Bladder microvascular endothelial cell (primary cell): ENCODE data around the gene EIF3L. TPM values are rescaled to one million over a fixed set of nuclear protein-coding genes. Genes with fewer than 3 reads are reported as not detected.

Source experiments
- total RNA-seq: library from RNA; depleted of rRNA; stranded (reverse); fragments of >200 nt; gene quantifications from 2 replicates; pipeline ENCODE4 v1.2.3, GENCODE V29; 2014

EIF3L gene
- 235 and 342 TPM in 2 replicates for total RNA-seq

DNA sequence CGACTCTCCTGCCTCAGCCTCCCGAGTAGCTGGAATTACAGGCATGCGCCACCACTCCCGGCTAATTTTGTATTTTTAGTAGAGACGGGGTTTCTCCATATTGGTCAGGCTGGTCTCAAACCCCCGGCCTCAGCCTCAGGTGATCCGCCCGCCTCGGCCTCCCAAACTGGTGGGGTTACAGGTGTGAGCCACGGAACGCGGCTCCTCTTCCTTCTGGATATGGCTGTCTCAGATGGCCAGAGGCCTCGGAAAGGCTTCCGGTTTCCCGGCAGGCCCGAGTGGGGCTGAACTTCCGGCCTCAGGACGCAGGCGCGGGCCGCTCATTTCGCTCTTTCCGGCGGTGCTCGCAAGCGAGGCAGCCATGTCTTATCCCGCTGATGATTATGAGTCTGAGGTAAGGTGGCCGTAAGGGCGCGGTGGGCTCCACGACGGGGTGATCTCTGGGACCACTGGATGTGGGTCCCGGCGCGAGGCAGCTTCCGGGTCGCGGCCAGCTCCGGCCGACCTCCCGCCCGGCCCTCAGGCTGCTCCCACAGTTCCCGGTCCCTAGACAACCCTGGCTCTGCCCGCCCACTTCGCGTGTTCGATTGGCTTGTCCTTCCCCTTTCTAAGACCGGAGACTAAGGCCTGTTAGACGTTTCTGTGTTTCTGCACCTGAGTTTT is at the start of gene EIF3L:
Gene EIF3L, plus strand, starts transcription at position 331 of the 663 bp plus-strand sequence. Its CDS starts 31 bp downstream, at position 362.

DNA sequence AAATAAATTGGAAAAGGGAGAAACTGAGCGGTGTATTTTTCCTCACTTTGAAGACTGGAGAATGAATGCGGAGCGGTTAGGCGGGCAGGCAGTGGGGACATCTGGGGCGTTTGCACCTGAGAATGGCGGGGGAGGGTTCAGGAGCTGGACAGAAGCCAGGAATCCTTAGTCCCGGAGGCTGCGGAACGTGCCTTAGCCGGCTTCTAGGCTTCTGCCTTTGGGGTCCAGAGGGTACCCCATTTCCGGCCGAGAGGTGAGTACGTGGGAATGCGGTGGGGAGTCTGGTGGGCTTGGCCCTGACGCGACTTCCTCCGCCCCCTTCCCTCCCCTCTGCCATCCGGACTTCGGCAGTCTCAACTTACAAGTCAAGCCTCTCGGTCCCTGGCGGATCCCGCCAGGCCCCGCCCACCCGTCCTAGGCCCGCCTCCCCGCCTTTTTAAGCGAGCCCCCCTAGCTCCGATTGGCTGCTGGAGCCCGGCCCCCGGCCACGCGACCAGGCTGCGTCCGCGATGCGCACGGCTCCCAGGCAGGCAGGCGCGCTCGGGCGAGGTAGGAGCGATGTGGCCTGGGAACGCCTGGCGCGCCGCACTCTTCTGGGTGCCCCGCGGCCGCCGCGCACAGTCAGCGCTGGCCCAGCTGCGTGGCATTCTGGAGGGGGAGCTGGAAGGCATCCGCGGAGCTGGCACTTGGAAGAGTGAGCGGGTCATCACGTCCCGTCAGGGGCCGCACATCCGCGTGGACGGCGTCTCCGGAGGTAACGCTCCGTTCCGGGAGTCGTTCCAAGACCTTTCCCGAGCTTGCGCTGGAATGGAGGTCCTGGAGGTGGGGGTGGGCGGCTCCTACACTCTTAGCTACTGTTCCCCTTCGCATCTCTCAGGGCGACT is 41.6 kb upstream of the EIF3L start, which contains the start of gene GCAT:
Gene GCAT, plus strand, starts transcription at position 525 of the 884 bp plus-strand sequence. Its CDS starts 34 bp downstream, at position 559.

GRCh38 chr22:37823134-37823985 is 25.9 kb upstream of the EIF3L start, which contains the start of gene GALR3:
Gene GALR3, plus strand, starts transcription at chr22:37823382. Its CDS starts 25 bp downstream, at chr22:37823407.

DNA sequence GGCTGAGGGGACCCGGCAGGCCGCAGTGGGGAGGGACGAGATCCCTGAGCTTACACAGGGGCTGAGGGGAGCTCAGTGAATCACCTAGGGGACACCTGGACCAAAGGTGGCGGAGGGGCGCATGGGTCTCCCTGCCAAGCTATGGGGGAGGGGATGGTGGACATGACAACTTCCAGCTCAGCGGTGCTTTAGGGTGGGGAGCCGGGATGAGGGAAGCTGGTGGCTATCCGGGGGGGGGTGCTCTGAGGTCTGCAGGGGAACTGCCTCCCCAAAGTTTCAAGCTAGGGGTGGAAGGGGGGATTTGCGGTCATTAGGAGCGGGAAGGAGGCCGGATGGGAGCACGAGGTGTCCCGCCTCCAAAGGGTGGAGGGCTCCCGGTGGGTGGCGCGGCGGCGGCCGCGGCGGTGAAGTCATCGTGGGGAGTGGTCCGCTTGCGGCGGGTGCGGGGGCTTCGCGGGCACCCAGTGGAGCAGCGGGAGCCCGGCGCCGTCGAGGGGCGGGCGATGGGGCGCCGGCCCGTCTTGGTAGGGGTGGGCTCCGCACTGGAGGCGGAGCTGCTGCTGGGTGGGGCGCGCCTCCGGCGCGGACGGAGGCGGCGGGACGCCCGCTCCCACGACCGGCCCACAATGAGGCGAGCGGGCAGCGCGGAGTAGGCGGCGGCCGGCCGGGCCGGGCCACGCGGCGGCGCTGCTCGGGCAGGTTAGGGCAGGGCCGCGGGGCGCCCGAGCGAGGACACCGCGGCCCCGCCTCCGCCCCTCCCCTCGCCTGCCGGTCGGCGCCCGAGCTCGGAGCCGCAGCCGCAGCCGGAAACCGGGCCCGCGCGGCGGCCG is 56.5 kb downstream of the EIF3L start, which contains the start of gene MICALL1:
Gene MICALL1, plus strand, starts transcription at position 764 of the 830 bp plus-strand sequence. CDS start 126 bp downstream, outside the sequence.

Other genes starting within 250 kb of the EIF3L start
- 25.4 and 50.4 TPM in 2 replicates for gene GGA1, start 240.6 kb upstream of the EIF3L start, total RNA-seq
- gene SH3BP1, start 209.8 kb upstream of the EIF3L start, total RNA-seq: 0.16 and 1.8 TPM in 2 replicates
- gene PDXP, start 190.7 kb upstream of the EIF3L start, total RNA-seq: 4.9 and 8.4 TPM in 2 replicates
- 4,257 and 8,992 TPM in 2 replicates for gene LGALS1, start 173.8 kb upstream of the EIF3L start, total RNA-seq
- 23.2 and 26.6 TPM in 2 replicates for gene NOL12, start 163.1 kb upstream of the EIF3L start, total RNA-seq
- gene TRIOBP, start 152.4 kb upstream of the EIF3L start, total RNA-seq: 85.0 and 210 TPM in 2 replicates
- gene GCAT, start 41.5 kb upstream of the EIF3L start, total RNA-seq: 14.2 and 34.6 TPM in 2 replicates
- not detected in 2 replicates for gene GALR3, start 26.0 kb upstream of the EIF3L start, total RNA-seq
- 17.2 and 25.2 TPM in 2 replicates for gene ANKRD54, start 5.1 kb upstream of the EIF3L start, total RNA-seq
- 22.3 and 71.9 TPM in 2 replicates for gene MICALL1, start 56.9 kb downstream of the EIF3L start, total RNA-seq
- 0.16 TPM in 1 of 2 replicates, not detected in the other for gene C22orf23, start 104.2 kb downstream of the EIF3L start, total RNA-seq
- 45.0 and 75.7 TPM in 2 replicates for gene POLR2F, start 104.3 kb downstream of the EIF3L start, total RNA-seq
- not detected in 2 replicates for gene SOX10, start 135.1 kb downstream of the EIF3L start, total RNA-seq
- 8.3 and 23.7 TPM in 2 replicates for gene PICK1, start 208.0 kb downstream of the EIF3L start, total RNA-seq
- gene SLC16A8, start 234.8 kb downstream of the EIF3L start, total RNA-seq: 0.16 TPM in 1 of 2 replicates, not detected in the other